Endothelial cell (in vitro differentiated cells): ENCODE data around the gene ZBP1. TPM values are rescaled to one million over a fixed set of nuclear protein-coding genes. Genes with fewer than 3 reads are reported as not detected.

ENCODE experiments used
- DNase-seq: peaks from one replicate; pipeline ENCODE4 v3.0.0; 2021; ENCODE audit warnings: low spot score
- H3K27ac Mint-ChIP-seq: one replicate; pipeline ENCODE4 v1.8.0; 2021; ENCODE audit warnings: mixed read lengths, inconsistent platforms; ENCODE audit not compliant: unreplicated experiment
- H3K27me3 Mint-ChIP-seq: one replicate; pipeline ENCODE4 v1.8.0; 2021; ENCODE audit warnings: mild to moderate bottlenecking, moderate library complexity, mixed read lengths, inconsistent platforms; ENCODE audit not compliant: unreplicated experiment
- H3K36me3 Mint-ChIP-seq: one replicate; pipeline ENCODE4 v1.8.0; 2021; ENCODE audit warnings: mild to moderate bottlenecking, low read depth, mixed read lengths, inconsistent platforms; ENCODE audit not compliant: unreplicated experiment
- H3K4me1 Mint-ChIP-seq: one replicate; pipeline ENCODE4 v1.8.0; 2021; ENCODE audit warnings: mild to moderate bottlenecking, mixed read lengths, inconsistent platforms; ENCODE audit not compliant: unreplicated experiment
- H3K4me3 Mint-ChIP-seq: one replicate; pipeline ENCODE4 v1.8.0; 2021; ENCODE audit warnings: mild to moderate bottlenecking, mixed read lengths, inconsistent platforms; ENCODE audit not compliant: unreplicated experiment
- H3K9me3 Mint-ChIP-seq: one replicate; pipeline ENCODE4 v1.8.0; 2021; ENCODE audit warnings: mixed read lengths, inconsistent platforms; ENCODE audit not compliant: unreplicated experiment
- total RNA-seq: library from RNA; stranded (reverse); fragmentation: NEBNext Ultra II Directional; extraction: Animal tissue kit (Norgen Biotek cat#: 25700); gene quantifications from one replicate; pipeline ENCODE4 v1.2.1, GENCODE V29; 2021; ENCODE audit not compliant: unreplicated experiment
- TF ChIP-seq, protein P1 (sequence below): fragments of 200-600 bp; sonication (generic); IDR thresholded peaks from one replicate; pipeline ENCODE4 v1.5.0; 2021; ENCODE audit warnings: antibody characterized with exemption; ENCODE audit not compliant: unreplicated experiment

ZBP1 gene
- total RNA-seq, 1 donor from 2014 or later: not detected

DNA sequence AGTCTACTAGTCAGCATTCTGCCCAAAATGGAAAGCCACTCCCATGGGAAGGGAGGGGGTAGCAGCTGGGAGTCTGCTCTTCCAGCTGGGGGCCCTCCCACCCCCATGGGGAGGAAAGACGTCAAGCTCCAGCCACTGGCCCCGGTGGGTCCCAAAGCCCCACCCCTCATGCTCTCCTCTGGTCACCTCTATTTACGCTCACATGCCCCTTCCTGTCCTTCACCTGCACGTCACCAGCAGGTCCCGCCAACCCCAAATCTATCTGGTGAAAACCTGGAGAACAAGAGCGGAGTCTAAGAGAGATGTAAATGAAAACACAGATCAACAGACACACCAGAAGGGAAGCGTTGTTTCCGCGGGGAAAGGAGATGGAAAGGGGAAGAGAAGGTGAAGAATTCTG, 30.0 kb upstream of the ZBP1 start:
- Mint-ChIP-seq H3K27me3 (peaks cover 9% of the 10 kb centered on the region), H3K36me3 (peaks cover 31% of the 10 kb centered on the region), H3K9me3 (peaks cover 5% of the 10 kb centered on the region), H3K4me3 (peak overlapping the region; percentile 7), H3K27ac (peak overlapping the region; percentile 21), H3K4me1 (peaks cover 5% of the 10 kb centered on the region)
- TF ChIP-seq, protein P1, sequence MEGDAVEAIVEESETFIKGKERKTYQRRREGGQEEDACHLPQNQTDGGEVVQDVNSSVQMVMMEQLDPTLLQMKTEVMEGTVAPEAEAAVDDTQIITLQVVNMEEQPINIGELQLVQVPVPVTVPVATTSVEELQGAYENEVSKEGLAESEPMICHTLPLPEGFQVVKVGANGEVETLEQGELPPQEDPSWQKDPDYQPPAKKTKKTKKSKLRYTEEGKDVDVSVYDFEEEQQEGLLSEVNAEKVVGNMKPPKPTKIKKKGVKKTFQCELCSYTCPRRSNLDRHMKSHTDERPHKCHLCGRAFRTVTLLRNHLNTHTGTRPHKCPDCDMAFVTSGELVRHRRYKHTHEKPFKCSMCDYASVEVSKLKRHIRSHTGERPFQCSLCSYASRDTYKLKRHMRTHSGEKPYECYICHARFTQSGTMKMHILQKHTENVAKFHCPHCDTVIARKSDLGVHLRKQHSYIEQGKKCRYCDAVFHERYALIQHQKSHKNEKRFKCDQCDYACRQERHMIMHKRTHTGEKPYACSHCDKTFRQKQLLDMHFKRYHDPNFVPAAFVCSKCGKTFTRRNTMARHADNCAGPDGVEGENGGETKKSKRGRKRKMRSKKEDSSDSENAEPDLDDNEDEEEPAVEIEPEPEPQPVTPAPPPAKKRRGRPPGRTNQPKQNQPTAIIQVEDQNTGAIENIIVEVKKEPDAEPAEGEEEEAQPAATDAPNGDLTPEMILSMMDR: no peak
- no peak for DNase-seq

DNA sequence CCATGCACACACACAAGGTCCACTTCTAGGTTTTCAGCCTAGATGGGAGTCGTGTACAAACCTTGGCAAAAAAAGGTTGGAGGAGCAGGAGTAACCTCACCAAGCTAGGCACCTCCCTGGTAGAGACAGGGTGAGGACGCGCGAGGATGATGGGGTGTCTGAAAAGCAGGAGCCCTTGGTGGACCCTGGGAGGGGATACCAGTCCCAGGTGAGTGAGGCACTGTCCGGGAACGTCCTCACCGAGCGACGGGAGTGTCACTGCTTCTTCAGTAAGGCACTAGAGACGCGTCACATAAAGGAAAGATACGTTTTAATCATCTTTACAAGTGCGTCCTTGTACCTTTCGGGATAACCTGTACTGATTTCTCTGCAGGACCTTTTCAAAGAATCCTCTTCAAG, 29.4 kb upstream of the ZBP1 start:
- Mint-ChIP-seq H3K27ac (no peak overlapping the region), H3K36me3 (peaks cover 34% of the 10 kb centered on the region), H3K4me3 (no peak overlapping the region), H3K9me3 (peaks cover 5% of the 10 kb centered on the region), H3K27me3 (peaks cover 9% of the 10 kb centered on the region), H3K4me1 (peaks cover 1% of the 10 kb centered on the region)
- TF ChIP-seq, protein P1: no peak
- DNase-seq: no peak

DNA sequence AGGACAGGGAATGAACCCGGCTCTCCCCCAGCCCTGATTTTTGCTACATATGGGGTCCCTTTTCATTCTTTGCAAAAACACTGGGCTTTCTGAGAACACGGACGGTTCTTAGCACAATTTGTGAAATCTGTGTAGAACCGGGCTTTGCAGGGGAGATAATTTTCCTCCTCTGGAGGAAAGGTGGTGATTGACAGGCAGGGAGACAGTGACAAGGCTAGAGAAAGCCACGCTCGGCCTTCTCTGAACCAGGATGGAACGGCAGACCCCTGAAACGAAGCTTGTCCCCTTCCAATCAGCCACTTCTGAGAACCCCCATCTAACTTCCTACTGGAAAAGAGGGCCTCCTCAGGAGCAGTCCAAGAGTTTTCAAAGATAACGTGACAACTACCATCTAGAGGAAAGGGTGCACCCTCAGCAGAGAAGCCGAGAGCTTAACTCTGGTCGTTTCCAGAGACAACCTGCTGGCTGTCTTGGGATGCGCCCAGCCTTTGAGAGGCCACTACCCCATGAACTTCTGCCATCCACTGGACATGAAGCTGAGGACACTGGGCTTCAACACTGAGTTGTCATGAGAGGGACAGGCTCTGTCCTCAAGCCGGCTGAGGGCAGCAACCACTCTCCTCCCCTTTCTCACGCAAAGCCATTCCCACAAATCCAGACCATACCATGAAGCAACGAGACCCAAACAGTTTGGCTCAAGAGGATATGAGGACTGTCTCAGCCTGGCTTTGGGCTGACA, 28.8 kb upstream of the ZBP1 start:
- Mint-ChIP-seq H3K4me3 (no peak overlapping the region), H3K9me3 (peaks cover 5% of the 10 kb centered on the region), H3K27ac (no peak overlapping the region), H3K27me3 (peaks cover 11% of the 10 kb centered on the region), H3K4me1 (no peaks in the 10 kb centered on the region), H3K36me3 (peaks cover 33% of the 10 kb centered on the region)
- TF ChIP-seq, protein P1: no peak
- no peak for DNase-seq

DNA sequence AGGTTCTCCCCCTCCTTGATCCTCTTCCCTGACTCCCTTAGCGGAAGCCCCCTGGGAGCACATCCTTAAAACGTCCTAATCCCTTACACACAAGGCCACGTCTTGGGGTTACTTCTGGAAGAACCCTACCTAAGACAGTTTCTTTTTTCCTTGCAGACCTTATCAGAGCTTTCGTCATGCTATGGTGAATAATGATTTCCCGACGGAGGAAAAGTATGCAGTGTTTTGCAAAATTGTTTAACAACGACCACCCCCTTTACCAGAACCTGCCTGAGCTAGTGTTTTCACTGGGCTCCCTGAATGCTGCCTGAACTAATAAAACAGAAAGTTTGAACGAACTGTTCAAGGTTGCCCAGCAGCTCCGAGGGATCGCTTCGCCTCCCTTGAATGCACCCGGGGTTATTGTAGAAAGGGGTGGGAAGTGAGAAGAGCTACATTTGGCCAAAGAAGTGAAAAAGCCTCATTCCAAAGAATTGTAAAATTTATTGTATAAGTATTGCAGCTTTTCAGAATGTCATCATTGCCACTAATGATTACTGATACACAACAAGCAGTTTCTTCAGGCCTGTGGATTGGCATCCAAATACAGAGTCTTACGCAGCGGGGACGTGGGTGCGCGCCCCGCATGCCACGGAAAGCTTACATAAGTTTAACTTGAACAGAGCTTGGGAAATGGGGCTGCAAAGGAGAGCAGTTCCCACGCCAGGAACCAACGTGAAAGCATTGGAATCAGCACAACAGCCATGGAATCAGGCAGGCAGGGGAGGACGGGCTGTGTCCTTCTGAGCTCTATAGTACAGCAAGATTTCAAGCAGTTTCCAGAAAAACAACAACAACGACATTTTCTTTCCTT, 27.9 kb upstream of the ZBP1 start:
- peak overlapping the region; percentile 87 for H3K27ac Mint-ChIP-seq
- H3K4me3 Mint-ChIP-seq: peak overlapping the region; percentile 49
- no peaks in the 10 kb centered on the region for H3K4me1 Mint-ChIP-seq
- peaks cover 25% of the 10 kb centered on the region for H3K36me3 Mint-ChIP-seq
- DNase-seq: no peak
- H3K27me3 Mint-ChIP-seq: peaks cover 7% of the 10 kb centered on the region
- TF ChIP-seq, protein P1: no peak
- peaks cover 5% of the 10 kb centered on the region for H3K9me3 Mint-ChIP-seq
